GM10248 (cell line): ENCODE results near the gene LGI1.

ENCODE experiments used
- CTCF ChIA-PET: fragments of 300-600 bp; sonication (Branson Sonifier 250); formaldehyde crosslinking; extraction: SDS; loops from one replicate; lab custom pipeline; 2021; ENCODE audit warnings: antibody characterized with exemption; lab: Yijun Ruan, JAX
- POLR2A ChIA-PET: fragments of 350-650 bp; sonication (Branson Sonifier 250); formaldehyde crosslinking; extraction: SDS; loops from one replicate; lab custom pipeline; 2020; ENCODE audit warnings: antibody characterized with exemption; lab: Yijun Ruan, JAX
- DNase-seq: peaks from one replicate; pipeline ENCODE4 v3.0.0; 2012; ENCODE audit errors: extremely low spot score
- TF ChIP-seq, protein P1 (sequence below): IDR thresholded peaks from 2 replicates; pipeline ENCODE4 v1.5.1; 2012; ENCODE audit warnings: mild to moderate bottlenecking, low read depth; ENCODE audit errors: extremely low read depth, missing control alignments, control extremely low read depth

Gene LGI1

GRCh38 chr10:93784059-93784458 is 26.3 kb downstream of the LGI1 start:
- TF ChIP-seq, protein P1, sequence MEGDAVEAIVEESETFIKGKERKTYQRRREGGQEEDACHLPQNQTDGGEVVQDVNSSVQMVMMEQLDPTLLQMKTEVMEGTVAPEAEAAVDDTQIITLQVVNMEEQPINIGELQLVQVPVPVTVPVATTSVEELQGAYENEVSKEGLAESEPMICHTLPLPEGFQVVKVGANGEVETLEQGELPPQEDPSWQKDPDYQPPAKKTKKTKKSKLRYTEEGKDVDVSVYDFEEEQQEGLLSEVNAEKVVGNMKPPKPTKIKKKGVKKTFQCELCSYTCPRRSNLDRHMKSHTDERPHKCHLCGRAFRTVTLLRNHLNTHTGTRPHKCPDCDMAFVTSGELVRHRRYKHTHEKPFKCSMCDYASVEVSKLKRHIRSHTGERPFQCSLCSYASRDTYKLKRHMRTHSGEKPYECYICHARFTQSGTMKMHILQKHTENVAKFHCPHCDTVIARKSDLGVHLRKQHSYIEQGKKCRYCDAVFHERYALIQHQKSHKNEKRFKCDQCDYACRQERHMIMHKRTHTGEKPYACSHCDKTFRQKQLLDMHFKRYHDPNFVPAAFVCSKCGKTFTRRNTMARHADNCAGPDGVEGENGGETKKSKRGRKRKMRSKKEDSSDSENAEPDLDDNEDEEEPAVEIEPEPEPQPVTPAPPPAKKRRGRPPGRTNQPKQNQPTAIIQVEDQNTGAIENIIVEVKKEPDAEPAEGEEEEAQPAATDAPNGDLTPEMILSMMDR = no peak
- POLR2A ChIA-PET = no interaction called here
- DNase-seq = no peak
- CTCF ChIA-PET = interaction anchor here (0.9 to 1.5 kb wide), 2 partner anchors 12 to 32 kb away, joined by 3 to 6 read pairs; no protein-coding TSS in a partner anchor

DNA sequence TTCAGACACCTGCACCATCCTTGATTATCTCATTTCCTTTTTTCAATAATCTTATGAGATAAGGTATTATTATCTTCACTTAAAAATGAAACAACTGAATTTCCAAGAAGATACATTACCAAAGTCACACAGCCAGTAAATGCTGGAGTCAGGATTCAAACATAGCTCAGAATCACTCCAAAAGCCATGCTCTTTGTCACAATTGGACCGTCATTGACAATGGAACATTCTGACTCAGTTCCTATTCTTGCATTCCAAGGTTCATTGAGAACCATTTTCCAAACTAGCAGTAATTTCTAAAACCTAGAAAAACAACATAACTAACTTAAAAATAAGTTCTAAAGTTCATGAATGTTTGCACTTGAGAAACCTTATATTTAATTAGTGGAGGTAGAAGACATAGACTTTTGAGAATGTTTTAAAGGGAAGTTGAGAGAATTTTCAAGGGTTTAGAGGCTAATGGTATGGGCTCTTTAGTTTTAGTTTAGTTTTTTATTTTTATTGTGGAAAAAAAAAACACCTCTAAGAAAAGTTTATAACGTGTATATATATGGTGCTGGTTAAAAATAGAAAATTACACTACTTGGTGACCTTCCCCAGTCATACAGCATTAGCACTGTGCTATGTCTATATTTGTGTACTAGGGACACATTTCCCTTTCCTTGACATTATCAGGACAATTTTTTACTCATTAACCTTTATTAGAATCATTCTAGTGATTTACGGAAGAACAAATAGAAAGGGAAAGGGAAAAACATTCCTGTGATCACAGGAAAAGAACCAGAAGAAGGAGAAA is 30.9 kb downstream of the LGI1 start:
- TF ChIP-seq, protein P1 = no peak
- ChIA-PET CTCF (no interaction called here), POLR2A (no interaction called here)
- no peak for DNase-seq

DNA sequence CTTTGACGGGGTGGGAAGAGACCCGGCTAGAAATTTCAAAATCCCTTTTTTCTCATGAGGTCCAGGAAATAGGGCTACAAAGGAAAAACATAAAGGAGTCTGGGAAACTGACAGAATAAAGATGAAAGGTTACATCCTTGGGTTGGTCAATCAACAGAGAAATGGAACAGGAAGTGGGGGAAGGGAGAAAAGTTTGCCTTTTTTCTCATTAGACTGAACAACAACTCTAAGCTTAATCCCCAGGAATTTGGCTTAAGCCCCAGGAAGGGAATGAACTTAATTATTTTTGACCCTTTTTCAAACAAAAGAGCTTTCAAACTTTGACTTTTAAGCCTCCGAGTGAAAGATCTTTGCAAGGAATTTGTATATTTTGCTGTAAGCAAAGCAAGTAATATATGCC is 32.7 kb downstream of the LGI1 start:
- TF ChIP-seq, protein P1 = no peak

DNA sequence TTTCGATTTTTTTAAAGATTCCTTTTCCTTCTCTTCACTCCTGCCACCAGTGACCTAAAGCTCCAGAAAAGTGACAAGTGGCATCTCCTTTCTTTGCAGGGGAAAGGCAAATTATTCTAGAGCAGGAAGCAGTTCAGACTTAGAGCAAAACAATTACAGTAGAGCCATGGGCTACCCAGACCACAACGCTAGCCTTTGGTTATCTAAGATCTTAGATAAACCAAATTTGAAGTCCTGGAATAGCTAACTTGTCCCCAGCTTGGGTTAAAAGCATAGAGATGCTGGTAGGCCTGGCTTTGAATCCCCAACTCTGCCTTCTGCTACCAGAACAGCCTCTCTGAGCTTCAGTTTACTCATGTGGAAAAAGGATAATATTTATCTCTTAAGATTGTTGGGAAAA is 38.4 kb downstream of the LGI1 start:
- no peak for DNase-seq
- TF ChIP-seq, protein P1 = no peak
- CTCF ChIA-PET = interaction anchor here (1.0 to 2.2 kb wide), 3 partner anchors 10 to 18 kb away, joined by 3 to 11 read pairs (median 4); no protein-coding TSS in a partner anchor
- POLR2A ChIA-PET = no interaction called here

More for the DNA sequence above, 32.7 kb downstream of the LGI1 start:
- POLR2A ChIA-PET = no interaction called here
- no peak for DNase-seq
- CTCF ChIA-PET = no interaction called here

DNA sequence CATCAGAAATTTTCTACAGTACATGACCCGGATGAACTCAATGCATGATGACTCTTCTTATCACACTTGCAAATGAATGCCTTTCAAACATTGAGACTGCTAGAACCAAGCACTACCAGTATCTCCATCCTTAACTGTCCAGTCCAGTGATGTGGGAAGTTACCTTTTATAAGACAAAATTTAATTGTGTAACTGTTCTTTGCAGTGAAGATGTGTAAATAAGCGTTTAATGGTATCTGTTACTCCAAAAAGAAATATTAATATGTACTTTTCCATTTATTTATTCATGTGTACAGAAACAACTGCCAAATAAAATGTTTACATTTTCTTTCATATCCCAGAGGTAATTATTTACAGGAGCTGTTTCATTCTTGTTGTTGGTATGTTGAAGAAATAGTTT is 40.1 kb downstream of the LGI1 start:
- TF ChIP-seq, protein P1 = no peak
- no peak for DNase-seq
- ChIA-PET CTCF (no interaction called here), POLR2A (no interaction called here)

GRCh38 chr10:93799155-93799708 is 41.5 kb downstream of the LGI1 start:
- ChIA-PET POLR2A (no interaction called here), CTCF (no interaction called here)
- TF ChIP-seq, protein P1 = no peak
- no peak for DNase-seq
